ENCODE data around the gene PRELID1.

The PRELID1 gene

DNA sequence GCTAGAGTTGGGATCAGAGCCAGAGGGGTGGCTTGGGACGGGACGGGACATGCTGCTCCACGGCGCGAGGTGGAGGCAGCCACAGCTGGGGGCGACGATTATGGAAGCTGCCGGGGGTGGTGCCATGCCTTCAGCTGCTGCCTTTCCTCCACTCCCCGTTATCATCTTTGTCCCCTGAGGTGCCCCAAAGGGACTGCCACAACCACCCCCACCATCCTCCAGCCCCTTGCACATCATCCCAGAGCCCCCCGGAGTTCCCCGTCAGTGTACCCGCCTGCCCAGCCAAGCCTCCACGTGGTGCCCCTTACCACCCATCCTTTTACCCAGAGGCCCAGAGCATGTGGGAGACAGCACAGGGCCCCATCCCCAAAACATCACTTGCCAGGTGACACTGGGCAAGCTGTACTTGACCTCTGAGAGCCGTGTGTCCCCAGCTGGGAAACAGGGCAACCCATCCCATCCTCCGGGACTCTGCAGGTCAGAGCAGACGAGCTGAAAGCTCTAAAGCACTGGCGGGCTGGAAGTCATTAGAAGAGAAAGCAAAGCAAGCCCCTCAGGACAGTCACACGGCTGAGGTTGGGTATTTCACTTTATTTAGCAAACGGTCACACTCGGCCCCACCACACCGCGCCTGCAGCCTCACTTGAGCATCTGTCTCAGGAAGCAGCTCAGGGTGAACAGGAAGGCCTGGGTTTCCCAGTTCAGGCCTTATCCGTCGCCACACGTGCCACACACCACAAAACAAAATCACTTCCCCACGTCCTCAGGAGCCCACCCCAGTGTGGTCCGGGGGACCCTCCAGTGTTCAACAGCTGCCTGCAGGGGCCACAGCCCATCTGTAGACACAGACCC, 27.6 kb downstream of the PRELID1 start:
- Histone ChIP-seq H3K27ac (replicated peaks) (no peak overlapping the region), H3K27me3 (ENCODE audit: insufficient read depth, poor library complexity, severe bottlenecking) (no peaks in the 10 kb centered on the region), H3K4me3 (replicated peaks; ENCODE audit: insufficient read depth, low read length) (no peak overlapping the region)
- DNase-seq (ENCODE audit: low read depth in 1 of 2, low spot score in 1 of 2): no peak
- TF ChIP-seq SPI1 (IDR thresholded peaks at IDR 0.05; ENCODE audit: borderline replicate concordance, low read depth): no peak
- no peak for TF ChIP-seq POLR2AphosphoS5 (IDR thresholded peaks at IDR 0.05; ENCODE audit: low read depth)
- no peak for TF ChIP-seq GABPA (IDR thresholded peaks at IDR 0.05; ENCODE audit: low read depth)
- TF ChIP-seq, protein P1, sequence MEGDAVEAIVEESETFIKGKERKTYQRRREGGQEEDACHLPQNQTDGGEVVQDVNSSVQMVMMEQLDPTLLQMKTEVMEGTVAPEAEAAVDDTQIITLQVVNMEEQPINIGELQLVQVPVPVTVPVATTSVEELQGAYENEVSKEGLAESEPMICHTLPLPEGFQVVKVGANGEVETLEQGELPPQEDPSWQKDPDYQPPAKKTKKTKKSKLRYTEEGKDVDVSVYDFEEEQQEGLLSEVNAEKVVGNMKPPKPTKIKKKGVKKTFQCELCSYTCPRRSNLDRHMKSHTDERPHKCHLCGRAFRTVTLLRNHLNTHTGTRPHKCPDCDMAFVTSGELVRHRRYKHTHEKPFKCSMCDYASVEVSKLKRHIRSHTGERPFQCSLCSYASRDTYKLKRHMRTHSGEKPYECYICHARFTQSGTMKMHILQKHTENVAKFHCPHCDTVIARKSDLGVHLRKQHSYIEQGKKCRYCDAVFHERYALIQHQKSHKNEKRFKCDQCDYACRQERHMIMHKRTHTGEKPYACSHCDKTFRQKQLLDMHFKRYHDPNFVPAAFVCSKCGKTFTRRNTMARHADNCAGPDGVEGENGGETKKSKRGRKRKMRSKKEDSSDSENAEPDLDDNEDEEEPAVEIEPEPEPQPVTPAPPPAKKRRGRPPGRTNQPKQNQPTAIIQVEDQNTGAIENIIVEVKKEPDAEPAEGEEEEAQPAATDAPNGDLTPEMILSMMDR (IDR thresholded peaks at IDR 0.05; ENCODE audit: insufficient read depth, low read length): no peak
- TF ChIP-seq, protein P2, sequence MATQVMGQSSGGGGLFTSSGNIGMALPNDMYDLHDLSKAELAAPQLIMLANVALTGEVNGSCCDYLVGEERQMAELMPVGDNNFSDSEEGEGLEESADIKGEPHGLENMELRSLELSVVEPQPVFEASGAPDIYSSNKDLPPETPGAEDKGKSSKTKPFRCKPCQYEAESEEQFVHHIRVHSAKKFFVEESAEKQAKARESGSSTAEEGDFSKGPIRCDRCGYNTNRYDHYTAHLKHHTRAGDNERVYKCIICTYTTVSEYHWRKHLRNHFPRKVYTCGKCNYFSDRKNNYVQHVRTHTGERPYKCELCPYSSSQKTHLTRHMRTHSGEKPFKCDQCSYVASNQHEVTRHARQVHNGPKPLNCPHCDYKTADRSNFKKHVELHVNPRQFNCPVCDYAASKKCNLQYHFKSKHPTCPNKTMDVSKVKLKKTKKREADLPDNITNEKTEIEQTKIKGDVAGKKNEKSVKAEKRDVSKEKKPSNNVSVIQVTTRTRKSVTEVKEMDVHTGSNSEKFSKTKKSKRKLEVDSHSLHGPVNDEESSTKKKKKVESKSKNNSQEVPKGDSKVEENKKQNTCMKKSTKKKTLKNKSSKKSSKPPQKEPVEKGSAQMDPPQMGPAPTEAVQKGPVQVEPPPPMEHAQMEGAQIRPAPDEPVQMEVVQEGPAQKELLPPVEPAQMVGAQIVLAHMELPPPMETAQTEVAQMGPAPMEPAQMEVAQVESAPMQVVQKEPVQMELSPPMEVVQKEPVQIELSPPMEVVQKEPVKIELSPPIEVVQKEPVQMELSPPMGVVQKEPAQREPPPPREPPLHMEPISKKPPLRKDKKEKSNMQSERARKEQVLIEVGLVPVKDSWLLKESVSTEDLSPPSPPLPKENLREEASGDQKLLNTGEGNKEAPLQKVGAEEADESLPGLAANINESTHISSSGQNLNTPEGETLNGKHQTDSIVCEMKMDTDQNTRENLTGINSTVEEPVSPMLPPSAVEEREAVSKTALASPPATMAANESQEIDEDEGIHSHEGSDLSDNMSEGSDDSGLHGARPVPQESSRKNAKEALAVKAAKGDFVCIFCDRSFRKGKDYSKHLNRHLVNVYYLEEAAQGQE (IDR thresholded peaks at IDR 0.05; ENCODE audit: insufficient replicate concordance, low read depth): no peak

DNA sequence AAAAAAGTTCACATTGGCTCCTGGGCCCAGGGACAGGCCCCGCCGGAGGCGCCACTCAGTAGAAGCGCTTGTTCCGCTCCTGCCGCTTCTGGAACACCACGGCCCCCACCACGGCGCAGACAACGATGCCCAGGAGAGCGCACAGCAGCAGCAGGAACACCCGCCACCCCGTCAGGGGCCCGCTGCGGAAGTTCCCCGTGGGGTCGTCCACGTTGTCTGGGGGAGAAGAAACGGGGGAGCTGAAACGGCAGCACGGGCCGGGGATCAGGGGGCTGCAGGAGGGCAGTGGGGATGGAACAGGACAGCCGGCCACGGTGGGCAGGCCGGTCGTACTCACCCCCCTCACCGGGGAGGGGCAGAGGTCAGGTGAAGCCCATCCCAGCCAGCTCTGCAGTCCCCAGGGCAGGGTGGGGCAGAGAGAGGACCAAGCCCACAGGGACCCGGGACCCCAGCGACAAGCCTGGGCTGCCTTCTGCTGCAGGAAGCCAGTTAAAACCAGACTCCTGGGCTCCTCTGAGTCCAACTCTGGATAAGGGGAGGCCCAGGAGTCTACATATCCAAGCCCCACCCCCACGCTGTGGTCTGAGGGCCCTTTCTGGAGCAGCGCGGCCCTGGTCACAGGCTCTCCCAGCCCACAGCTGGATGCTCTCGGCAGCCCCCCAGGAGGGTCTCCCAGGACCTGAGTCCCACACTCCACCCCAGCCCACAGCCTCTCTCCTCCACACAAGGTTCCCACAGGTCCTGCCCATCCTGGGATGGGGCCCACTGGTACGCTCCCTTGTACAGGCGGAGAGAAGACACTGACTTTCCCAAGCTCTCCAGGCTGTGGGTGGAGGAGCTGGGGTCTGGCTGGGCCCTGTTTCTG, 28.7 kb downstream of the PRELID1 start:
- Histone ChIP-seq H3K4me3 (replicated peaks; ENCODE audit: insufficient read depth, low read length) (no peak overlapping the region), H3K27me3 (ENCODE audit: insufficient read depth, poor library complexity, severe bottlenecking) (no peaks in the 10 kb centered on the region), H3K27ac (replicated peaks) (no peak overlapping the region)
- DNase-seq (ENCODE audit: low read depth in 1 of 2, low spot score in 1 of 2): no peak
- TF ChIP-seq SPI1 (IDR thresholded peaks at IDR 0.05; ENCODE audit: borderline replicate concordance, low read depth): no peak
- TF ChIP-seq, protein P2 (IDR thresholded peaks at IDR 0.05; ENCODE audit: insufficient replicate concordance, low read depth): no peak

DNA sequence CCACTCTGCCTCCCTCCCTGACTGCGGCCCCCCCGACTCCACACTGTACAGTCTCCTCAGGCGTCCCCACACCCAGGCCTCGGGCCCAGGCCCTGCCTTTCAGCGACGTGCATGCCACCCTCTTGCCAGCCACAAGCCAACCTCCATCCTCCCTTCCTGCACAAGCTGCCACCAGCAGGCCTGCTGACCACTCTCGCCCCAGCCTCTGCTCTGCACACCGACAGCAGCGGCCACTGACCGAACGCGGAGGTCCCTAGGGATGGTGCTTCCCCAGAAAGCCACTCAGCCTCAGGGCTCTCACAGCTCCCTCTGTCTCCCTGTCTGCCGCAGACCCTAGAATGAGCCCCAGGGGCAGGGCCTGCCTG, 29.3 kb downstream of the PRELID1 start:
- Histone ChIP-seq H3K4me3 (replicated peaks; ENCODE audit: insufficient read depth, low read length) (no peak overlapping the region), H3K27me3 (ENCODE audit: insufficient read depth, poor library complexity, severe bottlenecking) (no peaks in the 10 kb centered on the region), H3K27ac (replicated peaks) (no peak overlapping the region)
- TF ChIP-seq, protein P2 (IDR thresholded peaks at IDR 0.05; ENCODE audit: insufficient replicate concordance, low read depth): no peak
- no peak for TF ChIP-seq POLR2AphosphoS5 (IDR thresholded peaks at IDR 0.05; ENCODE audit: low read depth)
- no peak for TF ChIP-seq GABPA (IDR thresholded peaks at IDR 0.05; ENCODE audit: low read depth)
- TF ChIP-seq, protein P1 (IDR thresholded peaks at IDR 0.05; ENCODE audit: insufficient read depth, low read length): no peak
- TF ChIP-seq SPI1 (IDR thresholded peaks at IDR 0.05; ENCODE audit: borderline replicate concordance, low read depth): no peak
- no peak for DNase-seq (ENCODE audit: low read depth in 1 of 2, low spot score in 1 of 2)
